ENCODE results near the gene DCUN1D1.

Gene DCUN1D1

DNA sequence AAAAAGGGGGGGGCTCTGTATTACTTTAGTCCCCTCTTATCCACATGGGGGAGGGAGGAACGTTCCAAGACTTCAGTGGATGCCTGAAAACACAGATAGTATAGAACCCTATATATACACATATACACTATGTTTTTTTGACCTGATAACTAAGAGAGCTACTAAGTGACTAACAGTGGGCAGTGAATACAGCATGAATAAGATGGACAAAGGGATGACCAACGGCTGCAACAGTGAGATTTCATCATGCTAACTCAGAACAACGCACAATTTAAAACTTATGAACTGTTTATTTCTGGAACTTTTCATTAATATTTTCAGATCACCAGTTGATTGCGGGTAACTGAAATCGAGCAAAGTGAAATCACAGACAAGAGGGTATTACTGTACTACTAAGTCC, 7.3 kb downstream of the DCUN1D1 start:
- H3K27ac ChIP-seq (ENCODE audit: low read depth, low read length), result no peak overlapping the region
- no peaks in the 10 kb centered on the region for H3K27me3 ChIP-seq (ENCODE audit: control insufficient read depth in 1 of 2, insufficient read depth in 2 of 2, low read length in 2 of 2)
- H3K9me3 ChIP-seq (ENCODE audit: control insufficient read depth in 1 of 2, low read length in 2 of 2), result no peaks in the 10 kb centered on the region
- H3K36me3 ChIP-seq (ENCODE audit: control insufficient read depth in 1 of 2, insufficient read depth in 2 of 2, low read length in 2 of 2), result no peaks in the 10 kb centered on the region
- H3K4me3 ChIP-seq (ENCODE audit: low read depth in 1 of 2, low read length in 2 of 2), result no peak overlapping the region
- H3K4me1 ChIP-seq (ENCODE audit: control insufficient read depth in 1 of 2, insufficient read depth in 2 of 2, low read length in 2 of 2), result peaks cover 9 to 32% of the 10 kb centered on the region in 2 donors
- H3K9ac ChIP-seq (ENCODE audit: low read depth in 1 of 2, low read length in 2 of 2), result no peak overlapping the region

DNA sequence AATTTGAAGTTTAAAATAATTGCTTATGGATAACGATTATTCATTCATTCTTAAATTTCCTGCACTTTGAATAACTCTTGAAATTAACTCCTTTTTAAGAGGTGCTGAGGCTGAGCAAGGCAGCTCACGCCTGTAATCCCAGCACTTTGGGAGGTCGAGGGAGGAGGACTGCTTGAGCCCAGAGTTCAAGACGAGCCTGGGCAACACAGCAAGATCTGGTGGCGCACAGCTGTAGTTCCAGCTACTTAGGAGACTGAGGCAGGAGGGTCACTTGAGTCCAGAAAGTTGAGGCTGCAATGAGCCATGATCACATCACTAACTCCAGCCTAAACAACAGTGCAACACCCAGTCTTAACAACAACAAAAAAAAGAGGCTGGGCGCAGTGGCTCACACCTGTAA, 8.0 kb downstream of the DCUN1D1 start:
- Histone ChIP-seq H3K27ac (ENCODE audit: low read depth, low read length) (no peak overlapping the region), H3K9me3 (ENCODE audit: control insufficient read depth in 1 of 2, low read length in 2 of 2) (no peaks in the 10 kb centered on the region), H3K4me3 (ENCODE audit: low read depth in 1 of 2, low read length in 2 of 2) (no peak overlapping the region), H3K4me1 (ENCODE audit: control insufficient read depth in 1 of 2, insufficient read depth in 2 of 2, low read length in 2 of 2) (peaks cover 13 to 39% of the 10 kb centered on the region in 2 donors), H3K9ac (ENCODE audit: low read depth in 1 of 2, low read length in 2 of 2) (no peak overlapping the region), H3K27me3 (ENCODE audit: control insufficient read depth in 1 of 2, insufficient read depth in 2 of 2, low read length in 2 of 2) (no peaks in the 10 kb centered on the region), H3K36me3 (ENCODE audit: control insufficient read depth in 1 of 2, insufficient read depth in 2 of 2, low read length in 2 of 2) (no peaks in the 10 kb centered on the region)

DNA sequence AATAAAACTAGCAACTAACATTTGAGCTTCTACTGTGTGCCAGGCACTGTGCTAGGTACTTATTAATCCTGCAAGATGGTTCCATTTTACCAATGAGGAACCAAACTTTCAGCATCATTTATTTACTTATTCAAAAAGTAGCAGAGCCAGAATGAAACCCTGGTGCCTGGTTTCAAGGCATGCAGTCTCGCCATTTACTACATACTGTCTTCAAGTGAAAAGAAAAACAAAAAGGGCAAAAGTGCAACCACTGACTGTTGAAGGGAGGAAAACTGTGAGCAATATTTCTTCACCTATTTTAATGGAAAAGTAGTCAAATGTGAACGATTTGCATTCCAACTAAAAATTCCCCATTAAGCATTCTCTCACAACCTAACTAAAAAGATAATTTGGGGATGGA, 8.7 kb downstream of the DCUN1D1 start:
- Histone ChIP-seq H3K9me3 (ENCODE audit: control insufficient read depth in 1 of 2, low read length in 2 of 2) (no peaks in the 10 kb centered on the region), H3K9ac (ENCODE audit: low read depth in 1 of 2, low read length in 2 of 2) (no peak overlapping the region), H3K4me3 (ENCODE audit: low read depth in 1 of 2, low read length in 2 of 2) (no peak overlapping the region), H3K4me1 (ENCODE audit: control insufficient read depth in 1 of 2, insufficient read depth in 2 of 2, low read length in 2 of 2) (peaks cover 13 to 38% of the 10 kb centered on the region in 2 donors), H3K36me3 (ENCODE audit: control insufficient read depth in 1 of 2, insufficient read depth in 2 of 2, low read length in 2 of 2) (no peaks in the 10 kb centered on the region), H3K27ac (ENCODE audit: low read depth, low read length) (no peak overlapping the region), H3K27me3 (ENCODE audit: control insufficient read depth in 1 of 2, insufficient read depth in 2 of 2, low read length in 2 of 2) (no peaks in the 10 kb centered on the region)

DNA sequence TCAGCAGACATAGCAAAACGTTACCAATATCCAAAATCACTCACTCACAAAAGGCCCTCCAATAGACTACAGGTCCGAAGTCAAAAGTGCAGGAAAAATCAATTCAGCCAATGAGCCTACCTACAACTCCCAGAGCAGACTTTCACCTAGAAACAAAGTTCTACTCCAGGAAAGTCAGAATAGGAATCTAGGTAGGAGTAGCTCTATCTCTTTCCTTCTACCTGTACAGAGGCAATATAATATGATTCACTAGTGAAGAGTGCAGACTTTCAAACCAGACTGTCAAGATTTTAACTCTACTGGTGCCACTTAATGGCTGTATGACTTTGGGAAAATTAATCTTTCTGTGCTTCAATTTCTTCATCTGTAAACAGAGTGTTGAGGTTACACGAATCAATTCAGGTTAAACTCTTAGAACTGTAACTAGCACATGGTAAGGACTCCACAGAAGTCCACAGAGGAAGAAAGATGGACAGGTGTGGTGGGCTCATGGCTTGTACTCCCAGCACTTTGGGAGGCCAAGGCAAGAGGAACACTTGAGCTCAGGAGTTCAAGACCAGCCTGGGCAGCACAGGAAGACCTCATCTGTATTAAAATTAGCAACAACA, 9.4 kb downstream of the DCUN1D1 start:
- Histone ChIP-seq H3K27me3 (ENCODE audit: control insufficient read depth in 1 of 2, insufficient read depth in 2 of 2, low read length in 2 of 2) (no peaks in the 10 kb centered on the region), H3K9me3 (ENCODE audit: control insufficient read depth in 1 of 2, low read length in 2 of 2) (no peaks in the 10 kb centered on the region), H3K27ac (ENCODE audit: low read depth, low read length) (no peak overlapping the region), H3K36me3 (ENCODE audit: control insufficient read depth in 1 of 2, insufficient read depth in 2 of 2, low read length in 2 of 2) (no peaks in the 10 kb centered on the region), H3K4me1 (ENCODE audit: control insufficient read depth in 1 of 2, insufficient read depth in 2 of 2, low read length in 2 of 2) (peaks cover 15 to 38% of the 10 kb centered on the region in 2 donors), H3K9ac (ENCODE audit: low read depth in 1 of 2, low read length in 2 of 2) (no peak overlapping the region), H3K4me3 (ENCODE audit: low read depth in 1 of 2, low read length in 2 of 2) (no peak overlapping the region)

DNA sequence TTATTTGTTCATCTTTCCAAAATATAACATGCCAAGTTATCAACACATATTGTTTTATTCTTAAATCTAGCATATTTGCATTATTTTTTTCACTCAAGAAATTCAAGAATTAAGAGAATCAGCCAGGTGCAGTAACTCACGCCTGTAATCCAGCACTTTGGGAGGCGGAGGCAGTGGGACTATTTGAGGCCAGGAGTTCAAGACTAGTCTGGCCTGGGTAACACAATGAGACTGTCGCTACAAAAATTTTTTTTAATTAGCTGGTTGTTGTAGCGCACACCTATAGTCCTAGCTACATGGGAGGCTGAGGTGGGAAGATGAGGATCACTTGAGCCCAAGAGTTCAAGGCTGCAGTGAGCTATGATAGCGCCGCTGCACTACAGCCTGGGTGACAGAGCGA, 10.5 kb downstream of the DCUN1D1 start:
- H3K4me3 ChIP-seq (ENCODE audit: low read depth in 1 of 2, low read length in 2 of 2), result no peak overlapping the region
- no peaks in the 10 kb centered on the region for H3K27me3 ChIP-seq (ENCODE audit: control insufficient read depth in 1 of 2, insufficient read depth in 2 of 2, low read length in 2 of 2)
- H3K36me3 ChIP-seq (ENCODE audit: control insufficient read depth in 1 of 2, insufficient read depth in 2 of 2, low read length in 2 of 2), result no peaks in the 10 kb centered on the region
- peaks cover 17 to 37% of the 10 kb centered on the region in 2 donors for H3K4me1 ChIP-seq (ENCODE audit: control insufficient read depth in 1 of 2, insufficient read depth in 2 of 2, low read length in 2 of 2)
- H3K27ac ChIP-seq (ENCODE audit: low read depth, low read length), result no peak overlapping the region
- H3K9me3 ChIP-seq (ENCODE audit: control insufficient read depth in 1 of 2, low read length in 2 of 2), result no peaks in the 10 kb centered on the region
- no peak overlapping the region for H3K9ac ChIP-seq (ENCODE audit: low read depth in 1 of 2, low read length in 2 of 2)

DNA sequence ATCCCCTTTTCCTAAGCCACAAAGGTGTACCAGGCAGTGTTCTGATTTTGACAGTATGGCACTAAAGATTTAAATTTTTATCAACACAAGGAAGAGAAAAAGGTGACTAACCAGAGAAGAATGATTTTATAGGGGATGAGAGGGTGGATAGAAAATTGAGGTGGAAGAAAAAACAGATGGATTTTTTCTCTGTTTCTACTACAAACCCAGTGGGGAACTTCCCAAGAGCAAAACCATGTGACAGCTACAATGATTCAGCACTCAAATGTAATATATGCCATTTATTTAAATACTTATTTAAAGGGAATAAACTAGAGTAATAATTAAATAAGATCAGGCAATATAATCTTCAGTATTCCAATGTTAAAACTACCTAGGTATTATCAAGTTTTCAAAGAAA, 11.1 kb downstream of the DCUN1D1 start:
- no peak overlapping the region for H3K4me3 ChIP-seq (ENCODE audit: low read depth in 1 of 2, low read length in 2 of 2)
- H3K4me1 ChIP-seq (ENCODE audit: control insufficient read depth in 1 of 2, insufficient read depth in 2 of 2, low read length in 2 of 2), result peaks cover 17 to 35% of the 10 kb centered on the region in 2 donors
- no peaks in the 10 kb centered on the region for H3K36me3 ChIP-seq (ENCODE audit: control insufficient read depth in 1 of 2, insufficient read depth in 2 of 2, low read length in 2 of 2)
- no peaks in the 10 kb centered on the region for H3K9me3 ChIP-seq (ENCODE audit: control insufficient read depth in 1 of 2, low read length in 2 of 2)
- no peak overlapping the region for H3K9ac ChIP-seq (ENCODE audit: low read depth in 1 of 2, low read length in 2 of 2)
- no peak overlapping the region for H3K27ac ChIP-seq (ENCODE audit: low read depth, low read length)
- no peaks in the 10 kb centered on the region for H3K27me3 ChIP-seq (ENCODE audit: control insufficient read depth in 1 of 2, insufficient read depth in 2 of 2, low read length in 2 of 2)

DNA sequence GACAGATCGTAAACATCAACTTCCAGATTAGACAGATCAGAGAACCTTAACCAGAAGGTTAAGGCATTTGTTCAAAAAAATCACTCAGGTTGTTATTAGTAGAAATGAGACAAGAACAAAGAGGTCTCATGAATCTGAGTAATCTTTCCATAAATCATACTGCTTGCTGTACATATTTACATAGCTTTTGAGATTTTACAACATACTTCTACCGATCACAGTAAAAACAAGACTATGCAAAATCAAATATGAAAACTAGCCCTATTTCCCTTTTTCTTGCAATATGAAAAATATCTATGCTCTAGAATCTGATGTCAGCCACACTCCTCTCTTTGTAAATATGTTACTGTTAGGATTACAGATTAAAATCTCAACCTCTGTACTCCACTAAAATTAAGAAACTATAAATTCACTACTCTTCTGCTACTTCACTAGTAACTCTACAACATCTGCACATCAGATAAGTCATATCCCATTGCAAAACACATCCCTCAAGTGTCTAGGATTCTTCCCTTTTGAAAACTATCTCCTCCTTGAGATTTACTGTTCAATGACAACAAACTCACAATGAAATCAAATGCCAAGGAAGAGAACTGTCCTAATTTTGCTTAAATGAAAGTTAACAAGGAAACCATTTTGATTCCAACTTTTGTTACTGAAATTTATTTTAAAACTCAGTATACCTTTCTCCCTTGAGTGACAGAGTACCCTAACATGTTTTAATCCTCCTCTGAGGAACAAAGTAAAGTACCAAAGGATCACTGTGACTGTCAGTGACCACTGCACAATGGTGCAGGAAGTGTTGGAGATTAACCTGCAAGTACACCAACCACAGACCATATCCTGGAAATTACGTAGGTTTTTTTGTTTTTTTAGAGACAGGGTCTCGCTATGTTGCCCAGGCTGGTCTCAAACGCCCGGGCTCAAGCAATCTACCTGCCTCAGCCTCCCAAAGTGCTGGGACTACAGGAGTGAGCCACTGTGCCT, 12.8 kb downstream of the DCUN1D1 start:
- H3K9ac ChIP-seq (ENCODE audit: low read depth in 1 of 2, low read length in 2 of 2), result no peak overlapping the region
- H3K9me3 ChIP-seq (ENCODE audit: control insufficient read depth in 1 of 2, low read length in 2 of 2), result no peaks in the 10 kb centered on the region
- H3K27me3 ChIP-seq (ENCODE audit: control insufficient read depth in 1 of 2, insufficient read depth in 2 of 2, low read length in 2 of 2), result no peaks in the 10 kb centered on the region
- H3K27ac ChIP-seq (ENCODE audit: low read depth, low read length), result no peak overlapping the region
- H3K36me3 ChIP-seq (ENCODE audit: control insufficient read depth in 1 of 2, insufficient read depth in 2 of 2, low read length in 2 of 2), result peaks cover 0 to 3% of the 10 kb centered on the region in 2 donors
- peaks cover 17 to 36% of the 10 kb centered on the region in 2 donors for H3K4me1 ChIP-seq (ENCODE audit: control insufficient read depth in 1 of 2, insufficient read depth in 2 of 2, low read length in 2 of 2)
- no peak overlapping the region for H3K4me3 ChIP-seq (ENCODE audit: low read depth in 1 of 2, low read length in 2 of 2)

DNA sequence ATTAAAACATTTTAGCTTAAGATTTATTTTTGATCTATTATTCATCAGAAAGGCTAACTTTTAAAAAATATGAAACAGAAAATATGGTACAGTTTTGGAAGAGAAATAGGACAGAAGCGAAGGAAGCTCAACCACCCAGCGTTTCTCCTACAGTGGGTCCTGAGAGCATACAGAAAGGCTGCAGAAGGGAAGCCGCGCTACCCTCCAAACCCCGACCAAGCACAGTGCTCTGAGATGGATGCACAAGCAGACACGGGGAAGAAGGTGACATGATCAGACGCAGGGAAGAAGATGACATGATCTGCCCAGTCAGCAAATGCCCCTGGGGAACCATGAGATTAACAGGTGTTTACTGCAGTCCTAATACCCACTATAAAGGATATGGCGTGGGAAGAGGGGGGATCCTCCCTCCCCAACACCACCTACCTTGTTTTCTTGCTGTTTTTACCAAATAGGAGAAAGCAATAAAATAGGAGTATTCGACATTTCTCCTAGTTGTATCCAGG, 14.4 kb downstream of the DCUN1D1 start:
- H3K4me3 ChIP-seq (ENCODE audit: low read depth in 1 of 2, low read length in 2 of 2), result no peak overlapping the region
- no peaks in the 10 kb centered on the region for H3K9me3 ChIP-seq (ENCODE audit: control insufficient read depth in 1 of 2, low read length in 2 of 2)
- no peak overlapping the region for H3K9ac ChIP-seq (ENCODE audit: low read depth in 1 of 2, low read length in 2 of 2)
- H3K27ac ChIP-seq (ENCODE audit: low read depth, low read length), result no peak overlapping the region
- H3K27me3 ChIP-seq (ENCODE audit: control insufficient read depth in 1 of 2, insufficient read depth in 2 of 2, low read length in 2 of 2), result no peaks in the 10 kb centered on the region
- peaks cover 8 to 31% of the 10 kb centered on the region in 2 donors for H3K4me1 ChIP-seq (ENCODE audit: control insufficient read depth in 1 of 2, insufficient read depth in 2 of 2, low read length in 2 of 2)
- peaks cover 0 to 3% of the 10 kb centered on the region in 2 donors for H3K36me3 ChIP-seq (ENCODE audit: control insufficient read depth in 1 of 2, insufficient read depth in 2 of 2, low read length in 2 of 2)

DNA sequence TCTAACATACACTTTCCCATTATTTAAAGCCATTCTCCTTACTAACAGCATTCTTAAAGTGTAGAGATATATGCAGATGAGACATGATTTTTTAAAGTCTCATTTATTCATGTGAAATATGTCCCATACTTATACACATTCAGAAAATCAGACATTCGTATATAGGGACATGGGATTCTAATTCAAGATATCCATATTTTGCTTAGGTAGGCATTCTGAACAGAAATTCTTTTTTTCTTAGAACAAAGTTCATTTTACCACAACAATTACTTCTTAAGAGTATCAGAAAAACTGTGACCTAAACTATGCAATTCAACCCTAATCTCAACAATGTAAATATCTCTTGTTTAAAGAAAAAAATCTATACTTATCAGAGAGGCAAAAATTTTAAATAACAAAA, 16.2 kb downstream of the DCUN1D1 start:
- no peak overlapping the region for H3K27ac ChIP-seq (ENCODE audit: low read depth, low read length)
- H3K9me3 ChIP-seq (ENCODE audit: control insufficient read depth in 1 of 2, low read length in 2 of 2), result no peaks in the 10 kb centered on the region
- H3K27me3 ChIP-seq (ENCODE audit: control insufficient read depth in 1 of 2, insufficient read depth in 2 of 2, low read length in 2 of 2), result no peaks in the 10 kb centered on the region
- H3K9ac ChIP-seq (ENCODE audit: low read depth in 1 of 2, low read length in 2 of 2), result no peak overlapping the region
- peaks cover 8 to 28% of the 10 kb centered on the region in 2 donors for H3K4me1 ChIP-seq (ENCODE audit: control insufficient read depth in 1 of 2, insufficient read depth in 2 of 2, low read length in 2 of 2)
- no peak overlapping the region for H3K4me3 ChIP-seq (ENCODE audit: low read depth in 1 of 2, low read length in 2 of 2)
- H3K36me3 ChIP-seq (ENCODE audit: control insufficient read depth in 1 of 2, insufficient read depth in 2 of 2, low read length in 2 of 2), result peaks cover 0 to 6% of the 10 kb centered on the region in 2 donors

DNA sequence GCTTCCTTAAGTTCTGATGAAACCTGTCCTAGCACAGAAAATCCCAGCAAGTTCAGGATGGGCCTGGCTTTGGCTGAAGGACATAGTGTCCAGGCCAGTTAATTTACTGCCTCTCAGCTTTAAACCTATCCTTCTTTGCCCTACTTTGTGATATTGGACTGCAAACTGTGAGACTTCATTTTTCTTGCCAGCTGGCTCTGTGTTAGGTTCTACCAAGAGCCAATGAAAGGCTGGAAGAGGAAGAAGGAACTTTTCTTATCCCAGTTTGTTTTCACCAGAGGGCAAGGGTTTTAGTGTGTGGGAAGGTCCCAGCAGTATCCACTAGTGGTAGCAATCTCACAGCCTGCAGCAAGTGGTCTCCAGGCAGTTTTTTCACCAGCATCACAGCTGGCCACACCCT, 18.2 kb downstream of the DCUN1D1 start:
- H3K4me1 ChIP-seq (ENCODE audit: control insufficient read depth in 1 of 2, insufficient read depth in 2 of 2, low read length in 2 of 2), result peaks cover 4 to 13% of the 10 kb centered on the region in 2 donors
- no peak overlapping the region for H3K9ac ChIP-seq (ENCODE audit: low read depth in 1 of 2, low read length in 2 of 2)
- no peak overlapping the region for H3K27ac ChIP-seq (ENCODE audit: low read depth, low read length)
- H3K4me3 ChIP-seq (ENCODE audit: low read depth in 1 of 2, low read length in 2 of 2), result no peak overlapping the region
- H3K27me3 ChIP-seq (ENCODE audit: control insufficient read depth in 1 of 2, insufficient read depth in 2 of 2, low read length in 2 of 2), result no peaks in the 10 kb centered on the region
- H3K9me3 ChIP-seq (ENCODE audit: control insufficient read depth in 1 of 2, low read length in 2 of 2), result no peaks in the 10 kb centered on the region
- H3K36me3 ChIP-seq (ENCODE audit: control insufficient read depth in 1 of 2, insufficient read depth in 2 of 2, low read length in 2 of 2), result peaks cover 5 to 14% of the 10 kb centered on the region in 2 donors

Measured in duodenal mucosa (tissue), 2 donors.